NCI-H510A treated with DMSO at 0.1 percent for 48 hours (cell line): ENCODE measurements around the gene SPSB2.
"Not testable (repeated sequence)": the region's sequence is repeated elsewhere in the genome, so short reads cannot be mapped to it uniquely, and the experiment has no call there.

Source experiments
- DNase-seq: peaks from one replicate; lab custom pipeline; 2025; lab: John Stamatoyannopoulos, UW

Gene SPSB2

DNA sequence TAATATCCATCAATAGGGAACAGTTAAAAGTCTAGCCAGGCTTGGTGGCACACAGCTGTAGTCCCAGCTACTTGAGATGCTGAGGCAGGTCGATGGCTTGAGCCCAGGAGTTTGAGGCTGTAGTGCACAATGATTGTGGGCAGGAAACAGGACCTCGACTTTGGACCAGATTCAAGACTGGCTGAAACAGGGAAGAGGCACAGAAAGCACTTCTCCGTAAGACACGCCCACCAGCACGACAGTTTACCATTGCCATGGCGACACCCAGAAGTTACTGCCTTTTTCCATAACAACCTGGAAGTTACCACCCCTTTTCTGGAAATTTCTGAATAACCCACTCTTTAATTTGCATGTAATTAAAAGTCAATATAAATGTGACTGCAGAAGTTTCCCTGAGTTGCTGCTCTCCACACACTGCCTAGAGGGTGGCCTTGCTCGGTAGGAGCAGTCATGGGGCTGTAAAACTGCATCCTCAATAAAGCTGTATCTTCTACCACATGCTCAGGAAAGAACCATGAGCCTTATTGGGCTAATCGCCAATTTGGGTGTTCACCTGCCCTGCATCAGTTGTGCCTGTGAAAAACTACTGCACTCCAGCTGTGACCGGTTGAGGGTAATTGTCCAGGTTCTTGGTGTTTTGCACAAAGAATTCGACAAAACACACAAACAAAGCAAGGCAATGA lies 26.9 kb upstream of the SPSB2 start:
- DNase-seq: no peak

DNA sequence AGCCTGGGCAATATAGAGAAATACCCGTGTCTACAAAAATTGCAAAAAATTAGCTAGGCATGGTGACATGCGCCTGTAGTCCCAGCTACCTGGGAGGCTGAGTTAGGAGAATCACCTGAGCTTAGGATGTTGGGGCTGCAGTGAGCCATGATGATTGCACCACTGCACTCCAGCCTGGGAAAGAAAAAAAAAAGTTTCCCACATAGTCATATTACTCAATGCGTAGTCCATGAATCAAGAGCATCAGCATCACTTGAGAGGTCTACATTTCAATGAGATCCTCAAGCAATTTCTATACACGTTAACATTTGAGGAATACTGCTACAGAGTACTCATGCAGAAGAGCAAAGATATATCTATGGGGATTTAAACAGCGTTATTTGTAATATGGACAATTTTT lies 26.3 kb upstream of the SPSB2 start:
- no peak for DNase-seq

GRCh38 chr12:6896846-6897435 lies 23.8 kb upstream of the SPSB2 start:
- no peak for DNase-seq

GRCh38 chr12:6894321-6894720 lies 21.2 kb upstream of the SPSB2 start:
- no peak for DNase-seq

- not testable (repeated sequence) for DNase-seq
These were observed 19.6 kb upstream of the SPSB2 start for GRCh38 chr12:6892683-6893082.

- DNase-seq: no peak
These were observed 18.5 kb upstream of the SPSB2 start for GRCh38 chr12:6891646-6892001.

DNA sequence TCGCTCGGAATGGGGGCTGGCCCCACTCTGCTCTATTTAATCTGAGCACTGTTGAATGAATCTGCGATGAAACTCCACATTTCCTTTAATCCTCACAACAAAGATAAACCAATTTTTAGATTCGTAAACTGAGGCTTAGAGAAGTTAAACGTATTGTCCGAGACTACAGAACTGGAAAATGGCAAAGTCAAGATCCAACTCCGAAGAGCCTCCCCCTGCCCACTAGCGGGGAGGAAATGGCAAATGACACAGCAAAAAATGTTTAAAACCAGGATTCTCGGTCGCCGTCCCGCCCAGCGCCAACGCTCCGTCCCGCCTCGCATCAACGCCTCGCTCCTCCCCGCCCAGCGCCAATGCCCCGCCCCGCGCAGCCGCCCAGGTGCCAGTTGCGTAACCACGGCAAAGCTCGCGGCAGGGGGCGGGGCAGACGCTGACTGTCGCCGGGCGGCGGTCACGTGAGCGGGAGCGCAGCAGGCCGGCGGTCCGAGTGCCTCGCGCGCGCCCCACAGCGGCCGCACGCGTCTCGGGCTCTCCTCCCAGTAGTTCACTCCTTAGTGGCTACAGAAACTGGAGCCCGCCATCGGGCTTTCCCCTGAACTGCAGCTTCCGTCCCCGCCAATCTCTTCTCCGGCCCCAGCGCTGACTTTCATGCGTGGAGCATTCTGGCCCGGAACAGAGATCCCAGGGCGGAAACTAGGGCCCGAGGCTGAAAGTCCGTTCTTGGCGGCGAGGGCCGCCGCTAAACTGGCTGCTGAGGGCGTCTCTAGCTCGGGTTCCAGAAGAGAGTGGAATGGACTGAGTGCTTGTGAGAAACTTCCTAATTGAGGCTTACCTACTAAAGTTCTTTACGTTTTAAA lies 17.9 kb upstream of the SPSB2 start:
- peak; percentile 84 for DNase-seq

GRCh38 chr12:6889775-6890573 lies 16.9 kb upstream of the SPSB2 start:
- DNase-seq: not testable (repeated sequence)

- DNase-seq: not testable (repeated sequence)
These were observed 15.7 kb upstream of the SPSB2 start for GRCh38 chr12:6888794-6889193.

DNA sequence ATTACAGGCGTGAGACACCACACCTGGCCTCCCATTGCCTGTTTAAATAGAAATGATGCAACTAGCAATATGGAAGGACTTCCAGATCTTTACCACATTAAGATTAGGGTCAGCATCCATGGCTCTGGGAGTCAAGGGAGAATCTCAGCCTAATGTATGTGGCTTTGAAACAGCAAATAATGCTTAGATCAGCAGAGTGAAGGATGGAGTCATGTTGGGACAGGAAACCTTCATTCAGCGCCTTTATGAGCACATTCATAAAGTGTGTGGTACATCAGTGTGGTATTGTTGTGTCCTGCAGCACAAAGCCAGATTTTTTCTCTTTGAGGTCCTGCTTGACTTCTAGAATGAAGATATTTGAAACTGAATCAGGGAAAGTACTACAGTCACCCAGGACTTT lies 15.3 kb upstream of the SPSB2 start:
- no peak for DNase-seq

DNA sequence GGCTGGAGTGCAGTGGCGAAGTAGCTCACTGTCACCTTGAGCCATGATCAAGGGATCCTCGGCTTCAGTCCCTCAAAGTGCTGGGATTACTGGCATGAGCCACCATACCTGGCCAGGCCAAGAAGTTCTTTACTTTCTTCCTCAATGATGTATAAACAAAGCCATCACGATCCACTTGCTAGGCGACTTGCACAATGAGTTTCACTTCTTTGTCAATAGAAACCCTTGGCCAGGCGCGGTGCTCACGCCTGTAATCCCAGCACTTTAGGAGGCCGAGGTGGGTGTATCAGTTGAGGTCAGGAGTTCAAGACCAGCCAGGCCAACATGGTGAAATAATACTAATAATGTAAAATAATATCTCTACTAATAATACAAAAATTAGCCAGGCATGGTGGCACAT lies 14.4 kb upstream of the SPSB2 start:
- no peak for DNase-seq

- DNase-seq: not testable (repeated sequence)
These were observed 13.3 kb upstream of the SPSB2 start for GRCh38 chr12:6886206-6886999.

DNA sequence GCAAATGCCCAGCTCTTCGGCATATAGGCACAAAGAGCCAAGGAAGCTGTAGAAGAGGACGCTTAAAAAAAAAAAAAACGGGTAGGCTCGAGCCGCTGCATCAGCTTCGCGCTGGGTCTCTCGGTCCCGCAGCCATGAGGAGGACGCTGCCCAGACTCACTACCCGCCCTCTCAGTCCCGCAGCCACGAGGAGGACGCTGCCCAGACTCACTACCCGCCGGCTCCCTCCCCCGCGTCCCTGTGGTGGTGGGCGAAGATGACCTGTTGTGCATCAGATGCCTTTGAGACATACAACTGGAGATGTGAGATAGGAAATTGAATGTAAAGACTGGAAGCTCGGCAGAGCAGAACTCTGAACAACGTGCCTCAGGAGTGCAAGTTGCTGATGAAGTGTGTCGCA lies 11.4 kb upstream of the SPSB2 start:
- no peak for DNase-seq

GRCh38 chr12:6883683-6884082 lies 10.6 kb upstream of the SPSB2 start:
- DNase-seq: no peak

GRCh38 chr12:6883252-6883651 lies 10.1 kb upstream of the SPSB2 start:
- DNase-seq: no peak

- not testable (repeated sequence) for DNase-seq
These were observed 6.7 kb upstream of the SPSB2 start for GRCh38 chr12:6879824-6880223.

DNA sequence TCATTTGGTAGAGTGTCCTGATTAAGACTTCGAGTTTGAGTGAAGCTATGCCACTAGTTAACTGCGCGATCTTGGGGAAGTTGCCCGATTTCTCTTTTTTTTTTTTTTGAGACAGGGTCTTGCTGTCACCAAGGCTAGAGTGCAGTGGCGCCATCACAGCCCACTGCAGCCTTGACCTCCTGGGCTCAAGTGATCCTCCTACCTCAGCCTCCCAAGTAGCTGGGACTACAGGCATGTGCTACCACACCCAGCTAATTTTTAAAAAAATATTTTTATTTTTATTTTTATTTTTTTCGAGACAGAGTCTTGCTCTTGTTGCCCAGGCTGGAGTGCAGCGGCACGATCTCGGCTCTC lies 889 bp upstream of the SPSB2 start:
- DNase-seq: not testable (repeated sequence)

DNA sequence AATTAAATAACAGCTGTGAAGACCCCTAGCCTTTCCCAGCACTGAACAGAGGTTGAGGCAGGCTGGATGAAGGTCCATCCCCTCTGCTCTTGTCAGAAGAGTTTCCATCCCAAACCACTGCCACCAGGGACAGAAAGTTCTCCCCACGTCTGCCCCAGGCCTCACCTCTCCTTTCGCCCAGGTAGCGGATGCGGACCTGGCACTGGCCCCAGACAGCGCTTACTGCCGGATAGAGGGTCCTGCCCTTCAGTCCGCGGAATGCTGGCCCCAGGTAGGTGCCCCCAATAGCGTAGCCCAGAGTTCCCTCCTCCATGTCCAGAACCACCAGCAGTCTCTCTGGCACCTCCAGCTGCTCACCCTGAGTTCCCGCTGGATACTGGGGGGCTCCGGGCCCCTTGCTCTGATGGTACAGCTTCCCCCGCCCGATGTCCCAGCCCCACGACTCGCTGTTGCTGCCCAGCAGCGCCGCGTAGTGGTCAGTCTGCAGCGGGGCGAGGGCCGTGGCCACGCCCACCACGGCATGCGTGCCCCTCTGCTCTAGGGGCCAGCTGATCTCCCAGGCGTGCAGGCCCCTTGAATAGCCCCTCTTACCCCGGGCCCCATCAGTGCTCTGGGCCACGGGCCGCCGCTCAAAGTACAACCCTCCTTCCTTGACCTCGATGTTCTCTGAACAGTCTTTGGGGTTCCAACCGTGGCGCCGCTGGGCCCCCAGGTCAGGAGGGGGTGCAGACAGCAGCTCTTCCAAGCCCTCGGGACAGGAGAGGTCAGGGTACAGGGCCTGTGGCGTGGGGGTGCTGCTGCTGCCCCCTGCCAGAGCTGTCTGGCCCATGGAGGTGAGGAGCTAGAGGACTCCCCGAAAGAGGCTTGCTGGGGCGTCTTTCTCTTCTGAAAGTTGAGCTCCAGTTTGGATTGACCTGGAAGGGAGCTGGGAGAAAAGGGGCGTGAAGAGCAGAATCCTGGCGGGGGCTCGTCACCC lies 742 bp downstream of the SPSB2 start:
- DNase-seq: peak; percentile 40

DNA sequence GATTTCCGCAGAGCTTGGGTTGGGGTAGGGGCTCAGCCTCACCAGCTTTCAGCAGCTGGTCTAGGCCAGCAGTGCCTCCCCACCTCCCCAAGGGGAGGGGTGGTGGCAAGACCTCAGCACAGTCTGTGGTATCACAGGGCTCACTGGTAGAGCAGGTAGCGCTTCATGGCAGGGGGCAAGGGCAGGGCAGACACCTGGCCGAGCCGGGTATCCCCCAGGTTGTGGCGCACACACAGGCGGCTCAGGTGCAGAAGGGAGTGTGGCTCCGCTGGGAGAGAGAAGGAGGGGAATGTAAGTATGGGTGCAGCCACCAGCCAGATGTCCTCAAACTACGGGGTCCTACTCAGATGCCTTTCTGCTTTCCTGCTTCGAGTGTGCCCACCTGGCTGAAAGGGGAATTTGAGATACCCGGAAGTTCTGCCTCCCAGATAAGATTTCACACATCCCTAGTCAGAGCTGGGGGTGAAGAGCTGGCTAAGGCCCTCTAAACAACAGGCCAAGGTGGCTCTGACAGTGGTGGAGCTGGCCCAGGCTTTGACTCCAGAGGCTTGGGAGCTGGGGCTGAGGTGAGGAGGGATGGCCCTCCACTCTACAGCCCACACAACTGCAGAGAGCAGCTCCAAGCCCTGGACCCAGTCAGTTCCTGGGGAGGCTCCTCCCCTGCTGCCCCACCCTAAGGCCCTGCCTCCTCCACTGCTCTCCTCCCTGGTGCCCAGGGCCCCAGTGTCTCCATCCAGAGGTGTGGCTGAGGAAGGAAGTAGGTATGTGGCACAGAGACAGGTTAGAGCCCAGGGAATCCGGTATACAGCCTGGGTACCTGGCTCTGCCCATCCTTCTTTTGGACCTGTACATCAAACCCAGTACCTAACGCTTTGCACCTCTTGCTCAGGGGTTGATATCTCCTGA lies 1.8 kb downstream of the SPSB2 start:
- DNase-seq: peak; percentile 31
